ENCODE results near the gene CYP27B1. TPM values are rescaled to one million over a fixed set of nuclear protein-coding genes. Genes with fewer than 3 reads are reported as not detected.

CYP27B1 gene
- polyA plus RNA-seq, 4 donors = 1.00 to 1.5 (median 1.1) TPM

Other genes starting within 250 kb of the CYP27B1 start
- 10 to 100 TPM; 29.2 to 37.3 (median 30.3) TPM for gene DDIT3, start 246.6 kb downstream of the CYP27B1 start, polyA plus RNA-seq (ENCODE audit: insufficient read length in 4 of 4)
- 10 to 100 TPM; 53.9 to 82.1 (median 62.1) TPM for gene MBD6, start 244.3 kb downstream of the CYP27B1 start, polyA plus RNA-seq (ENCODE audit: insufficient read length in 4 of 4)
- gene DCTN2, start 219.9 kb downstream of the CYP27B1 start, polyA plus RNA-seq (ENCODE audit: insufficient read length in 4 of 4) = 100 to 1,000 TPM; 159 to 179 (median 166) TPM
- 1 to 10 TPM in 1 of 4 donors, under 1 TPM in 3; 0.24 to 1.3 (median 0.36) TPM for gene KIF5A, start 217.0 kb downstream of the CYP27B1 start, polyA plus RNA-seq (ENCODE audit: insufficient read length in 4 of 4)
- 10 to 100 TPM; 41.6 to 47.4 (median 45.1) TPM for gene PIP4K2C, start 175.9 kb downstream of the CYP27B1 start, polyA plus RNA-seq (ENCODE audit: insufficient read length in 4 of 4)
- 10 to 100 TPM; 55.8 to 64.9 (median 57.0) TPM for gene DTX3, start 162.3 kb downstream of the CYP27B1 start, polyA plus RNA-seq (ENCODE audit: insufficient read length in 4 of 4)
- gene ARHGEF25, start 155.6 kb downstream of the CYP27B1 start, polyA plus RNA-seq (ENCODE audit: insufficient read length in 4 of 4) = 10 to 100 TPM; 30.0 to 37.1 (median 32.9) TPM
- gene B4GALNT1, start 133.9 kb downstream of the CYP27B1 start, polyA plus RNA-seq (ENCODE audit: insufficient read length in 4 of 4) = 1 to 10 TPM in 1 of 4 donors, under 1 TPM in 3; 0.82 to 1.2 (median 0.93) TPM
- 100 to 1,000 TPM; 209 to 223 (median 214) TPM for gene OS9, start 72.9 kb downstream of the CYP27B1 start, polyA plus RNA-seq (ENCODE audit: insufficient read length in 4 of 4)
- gene AGAP2, start 28.3 kb downstream of the CYP27B1 start, polyA plus RNA-seq (ENCODE audit: insufficient read length in 4 of 4) = 1 to 10 TPM in 2 of 4 donors, under 1 TPM in 2; 0.73 to 2.0 (median 1.1) TPM
- 100 to 1,000 TPM in 2 of 4 donors, 10 to 100 TPM in 2; 92.0 to 109 (median 100) TPM for gene TSPAN31, start 22.0 kb downstream of the CYP27B1 start, polyA plus RNA-seq (ENCODE audit: insufficient read length in 4 of 4)
- gene CDK4, start 14.8 kb downstream of the CYP27B1 start, polyA plus RNA-seq (ENCODE audit: insufficient read length in 4 of 4) = 100 to 1,000 TPM; 218 to 258 (median 236) TPM
- gene MARCHF9, start 12.0 kb downstream of the CYP27B1 start, polyA plus RNA-seq (ENCODE audit: insufficient read length in 4 of 4) = 10 to 100 TPM; 17.7 to 21.0 (median 19.4) TPM
- 10 to 100 TPM; 29.0 to 33.4 (median 29.9) TPM for gene METTL1, start 5.0 kb upstream of the CYP27B1 start, polyA plus RNA-seq (ENCODE audit: insufficient read length in 4 of 4)
- 10 to 100 TPM in 2 of 4 donors, 1 to 10 TPM in 2; 9.7 to 15.1 (median 12.1) TPM for gene EEF1AKMT3, start 5.5 kb upstream of the CYP27B1 start, polyA plus RNA-seq (ENCODE audit: insufficient read length in 4 of 4)
- 10 to 100 TPM; 40.8 to 52.9 (median 45.5) TPM for gene TSFM, start 15.7 kb upstream of the CYP27B1 start, polyA plus RNA-seq (ENCODE audit: insufficient read length in 4 of 4)
- 10 to 100 TPM in 2 of 4 donors, 1 to 10 TPM in 2; 6.0 to 13.0 (median 9.7) TPM for gene AVIL, start 51.7 kb upstream of the CYP27B1 start, polyA plus RNA-seq (ENCODE audit: insufficient read length in 4 of 4)
- gene CTDSP2, start 79.7 kb upstream of the CYP27B1 start, polyA plus RNA-seq (ENCODE audit: insufficient read length in 4 of 4) = 100 to 1,000 TPM; 256 to 278 (median 266) TPM
- gene ATP23, start 174.5 kb upstream of the CYP27B1 start, polyA plus RNA-seq (ENCODE audit: insufficient read length in 4 of 4) = 10 to 100 TPM in 3 of 4 donors, 1 to 10 TPM in 1; 9.5 to 12.4 (median 10.9) TPM